Activated CD4-positive, CD25-positive, alpha-beta regulatory T cell (primary cell): ENCODE measurements around the gene ADI1.
"Not testable (repeated sequence)": the region's sequence is repeated elsewhere in the genome, so short reads cannot be mapped to it uniquely, and the experiment has no call there.

Source experiments
- DNase-seq, 4 experiments: peaks; one replicate each; lab custom pipeline; 2025; lab: John Stamatoyannopoulos, UW

ADI1 gene

DNA sequence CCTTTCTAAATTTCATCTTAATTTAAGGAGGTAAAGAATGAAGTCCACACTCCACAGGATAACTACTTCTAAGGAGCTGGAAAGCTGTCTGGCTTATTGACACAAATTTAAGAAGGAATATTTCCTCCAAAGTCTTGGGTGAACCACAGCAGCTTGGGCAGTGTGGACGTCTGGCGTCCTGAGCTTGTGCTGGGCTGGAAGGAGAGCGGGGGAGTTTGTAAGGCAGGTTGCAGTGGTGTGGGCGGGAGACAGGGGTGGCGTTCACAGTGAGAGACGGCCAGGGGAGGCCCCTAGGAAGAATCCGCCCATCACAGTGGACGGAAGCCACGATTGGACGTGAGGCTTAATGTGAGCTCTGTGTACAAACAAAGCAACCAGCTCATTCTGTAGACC is 25.7 kb downstream of the ADI1 start:
- DNase-seq: no peak

DNA sequence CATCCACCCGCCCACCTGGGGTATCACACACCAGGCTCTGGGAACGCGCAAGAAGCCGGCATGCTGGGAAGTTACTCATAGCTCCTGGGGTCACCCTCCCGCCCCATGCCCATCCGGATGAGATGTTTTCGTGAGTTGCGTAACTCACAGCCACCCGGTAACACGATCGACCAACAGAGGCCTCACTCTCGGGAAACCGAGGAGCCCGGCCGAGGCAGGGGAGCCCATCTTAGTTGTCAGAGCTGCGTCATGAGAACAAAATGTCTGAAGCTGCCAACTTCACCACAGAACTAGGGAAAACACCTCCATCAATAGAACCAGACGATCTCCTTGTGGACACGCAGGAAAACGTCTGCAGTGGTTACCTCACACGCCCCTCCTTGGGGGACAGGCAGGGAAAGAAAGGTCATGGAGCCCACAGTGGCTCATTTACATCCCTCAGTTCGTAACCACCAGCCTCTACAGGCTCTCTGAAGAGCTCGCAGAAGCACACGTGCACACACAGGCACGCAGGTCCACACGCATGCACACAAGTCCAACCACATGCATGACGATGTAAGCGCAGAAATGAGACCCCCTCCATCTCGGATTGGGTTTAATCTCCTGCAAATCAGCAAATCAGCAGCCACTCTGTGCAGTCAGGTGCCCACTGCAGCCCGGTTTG is 26.2 kb downstream of the ADI1 start:
- DNase-seq: no peak

DNA sequence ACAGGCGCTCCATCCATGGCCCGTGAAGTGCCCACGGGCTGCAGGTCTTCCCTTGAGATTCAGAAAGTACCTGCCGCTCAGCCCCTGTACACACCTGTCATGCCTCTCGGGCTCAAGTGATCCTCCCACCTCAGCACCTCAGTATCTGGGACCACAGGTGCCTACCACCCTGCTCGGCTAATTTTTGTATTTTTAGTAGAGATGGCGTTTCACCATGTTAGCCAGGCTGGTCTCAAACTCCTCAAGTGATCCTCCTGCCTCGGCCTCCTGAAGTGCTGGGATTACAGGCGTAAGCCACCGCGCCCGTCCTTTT is 26.9 kb downstream of the ADI1 start:
- not testable (repeated sequence) for DNase-seq

DNA sequence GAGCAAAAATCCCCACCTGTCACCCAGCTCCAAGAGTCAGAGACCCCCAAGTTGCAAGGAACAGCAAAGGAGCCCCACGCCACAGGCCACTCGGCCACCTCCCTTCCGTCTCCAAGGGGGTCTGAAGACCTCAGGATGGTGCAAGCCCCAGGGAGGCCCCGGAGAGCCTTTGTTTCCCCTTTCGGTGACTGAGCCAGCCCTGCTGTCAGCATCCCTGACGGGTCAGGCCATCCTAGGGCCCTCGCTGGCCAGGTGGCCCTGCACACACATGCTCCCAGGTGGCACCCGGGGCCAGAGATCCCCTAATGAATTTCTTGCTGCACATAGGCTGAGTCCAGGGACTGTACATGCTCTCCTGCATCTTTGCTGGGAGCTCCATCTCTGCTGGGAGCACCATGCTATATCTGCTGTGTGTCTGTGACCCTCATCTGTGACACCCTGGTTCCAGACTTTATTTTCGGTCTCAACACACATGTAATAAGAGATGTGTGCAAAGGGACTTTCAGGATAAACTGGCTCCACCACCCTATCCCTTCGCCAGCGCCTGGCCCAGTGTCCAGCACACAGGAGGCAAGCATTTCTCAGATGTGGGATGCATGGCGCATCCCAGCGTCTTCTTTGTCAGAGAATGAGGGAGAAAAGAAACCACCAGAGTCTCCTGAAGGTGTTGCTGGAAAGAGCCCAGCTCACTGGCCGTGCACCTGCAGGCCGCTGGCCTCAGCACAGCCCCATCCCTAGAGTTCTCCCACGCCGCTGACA is 27.4 kb downstream of the ADI1 start:
- DNase-seq: no peak

DNA sequence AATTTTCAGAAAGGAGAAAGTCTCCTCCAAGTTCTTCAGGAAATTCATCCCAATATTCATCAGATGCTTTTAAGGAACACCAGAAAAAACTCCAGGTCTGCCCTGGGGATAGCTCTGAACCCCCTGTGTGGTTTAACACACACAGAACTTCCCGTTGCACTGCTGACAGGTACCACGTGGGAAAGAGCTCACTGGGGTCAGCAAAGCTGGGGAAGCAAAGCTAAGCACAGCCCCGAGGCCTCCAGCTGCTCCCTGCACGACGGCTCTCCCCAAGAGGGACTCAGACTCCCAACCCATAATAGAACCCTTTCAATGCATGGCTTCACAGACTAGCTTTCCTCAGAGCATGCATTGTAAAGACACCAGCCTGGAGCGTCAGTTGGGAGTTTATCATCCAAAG is 28.0 kb downstream of the ADI1 start:
- DNase-seq: no peak

DNA sequence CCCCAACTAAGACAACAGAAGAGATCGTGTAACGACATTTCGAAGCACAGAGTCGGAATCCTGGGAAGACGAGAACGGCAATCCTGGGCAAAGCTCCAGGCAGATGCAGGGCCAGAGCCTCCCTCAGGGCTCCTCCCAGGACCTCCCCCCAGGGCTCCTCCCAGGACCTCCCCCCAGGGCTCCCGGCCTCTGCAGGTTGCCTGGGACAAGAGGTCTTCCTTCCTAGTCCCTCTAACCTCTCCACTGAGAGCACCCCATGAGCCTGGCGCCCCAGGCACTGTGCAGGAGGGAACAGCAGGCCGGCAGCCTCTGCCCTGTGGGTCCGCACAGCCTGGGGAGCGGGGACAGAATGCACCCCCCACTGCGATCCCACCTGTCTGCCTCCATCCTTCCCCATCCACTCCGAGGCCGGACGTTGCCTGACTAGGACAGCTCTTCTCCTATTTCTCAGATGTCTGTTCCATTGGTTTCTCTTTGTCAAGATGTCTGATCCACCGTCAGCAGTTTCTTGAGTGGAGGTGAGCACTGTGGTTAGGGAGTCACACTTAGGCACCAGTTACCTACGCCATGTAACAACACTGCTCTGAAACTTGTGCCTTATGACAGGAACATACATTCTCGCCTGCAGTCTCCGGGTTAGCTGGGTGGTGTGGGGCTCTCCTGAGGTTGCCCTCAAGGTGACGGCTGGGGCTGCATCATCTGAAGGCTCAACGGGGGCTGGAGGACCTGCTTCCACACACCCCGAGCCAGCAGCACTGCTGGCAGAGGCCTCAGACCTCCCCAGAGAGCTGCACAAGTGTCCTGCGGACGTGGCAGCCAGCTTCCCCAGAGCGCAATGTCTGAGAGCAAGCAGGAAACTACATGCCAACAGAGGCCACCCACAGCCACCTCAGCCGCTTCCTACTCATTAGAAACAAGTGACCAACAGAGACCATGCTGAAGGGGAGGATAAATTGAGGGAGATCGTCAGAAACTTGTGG is 28.9 kb downstream of the ADI1 start:
- DNase-seq: no peak

DNA sequence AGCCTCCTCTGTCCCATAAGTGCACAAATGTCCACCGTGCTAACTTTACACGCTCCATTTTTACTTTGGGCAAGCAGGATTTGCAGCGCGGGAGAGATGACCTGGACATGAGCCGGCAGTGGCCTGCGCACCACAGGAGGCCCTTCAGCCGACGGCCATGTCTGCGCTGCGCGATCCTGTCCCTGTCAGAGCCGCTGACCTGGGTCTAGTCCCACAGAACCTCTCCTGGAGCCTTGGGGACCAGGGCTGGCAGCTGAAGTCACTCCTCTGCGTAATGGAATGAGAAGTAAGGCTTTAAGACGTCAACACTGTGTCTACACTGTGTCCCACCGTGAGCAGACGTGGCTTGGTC is 29.6 kb downstream of the ADI1 start:
- DNase-seq: no peak

DNA sequence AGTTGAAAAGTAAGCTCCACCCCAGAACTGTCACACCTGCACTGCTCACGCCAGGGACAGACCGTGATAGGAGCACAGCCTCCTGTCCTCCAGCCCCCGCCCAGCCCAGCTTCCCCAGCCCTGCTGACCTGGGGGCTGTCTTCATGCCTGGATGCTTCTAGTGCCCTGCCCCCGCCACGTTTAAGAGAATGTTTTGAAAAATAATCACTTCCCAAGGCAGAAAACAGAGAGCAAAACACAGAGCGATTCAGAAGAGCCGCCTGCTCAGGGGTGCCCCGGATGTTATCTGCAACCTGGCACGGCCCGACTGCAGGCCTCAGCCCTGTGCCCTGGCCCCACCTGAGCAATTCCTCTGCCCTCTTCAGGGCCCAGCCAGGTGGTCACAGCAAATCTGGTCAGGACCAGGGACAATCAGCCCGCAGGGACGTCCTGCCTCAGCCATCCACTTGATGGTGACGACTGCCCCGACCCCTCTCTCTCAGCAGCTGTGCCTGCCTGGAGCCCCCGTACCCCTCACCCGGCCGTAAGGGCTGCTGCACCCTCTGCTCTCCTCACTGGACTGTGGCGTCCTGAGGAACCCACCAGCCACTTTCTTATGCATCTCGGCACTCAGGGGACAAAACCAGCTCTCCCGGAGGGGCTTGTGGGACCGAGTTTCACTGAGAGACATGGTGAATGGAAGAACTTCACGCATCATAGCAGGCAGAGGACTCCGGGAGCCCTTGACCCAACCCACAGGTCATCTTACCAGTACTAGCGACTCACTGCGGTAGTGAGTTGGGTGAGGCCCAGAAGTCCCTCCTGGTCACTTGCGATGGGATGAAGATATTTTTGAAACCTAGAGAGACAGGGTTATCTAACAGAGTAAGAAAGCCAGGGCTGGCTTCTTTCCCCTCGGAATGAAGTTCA is 30.2 kb downstream of the ADI1 start:
- no peak for DNase-seq

DNA sequence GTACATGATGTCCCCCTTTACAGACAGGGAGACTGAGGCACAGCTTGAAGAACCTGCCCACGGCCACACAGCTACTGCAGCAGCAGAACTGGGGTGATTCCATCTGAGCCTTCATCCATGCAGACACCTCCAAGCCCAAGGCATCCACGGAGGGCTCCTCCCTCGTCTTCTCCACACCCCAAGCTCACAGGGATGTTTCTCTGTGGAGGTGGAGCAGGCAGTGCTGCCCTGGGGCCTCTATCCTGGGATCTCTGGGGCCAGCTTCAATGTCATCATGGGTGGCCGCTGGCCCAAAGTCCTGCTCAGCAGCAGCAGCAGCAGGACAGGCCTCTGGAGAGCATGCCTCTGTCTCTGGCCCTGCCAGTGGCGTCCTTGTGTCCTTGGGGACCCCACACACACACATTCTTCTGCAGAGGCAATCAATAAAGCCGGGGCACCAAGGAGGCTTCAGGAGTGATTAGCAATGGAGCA is 31.2 kb downstream of the ADI1 start:
- no peak for DNase-seq

DNA sequence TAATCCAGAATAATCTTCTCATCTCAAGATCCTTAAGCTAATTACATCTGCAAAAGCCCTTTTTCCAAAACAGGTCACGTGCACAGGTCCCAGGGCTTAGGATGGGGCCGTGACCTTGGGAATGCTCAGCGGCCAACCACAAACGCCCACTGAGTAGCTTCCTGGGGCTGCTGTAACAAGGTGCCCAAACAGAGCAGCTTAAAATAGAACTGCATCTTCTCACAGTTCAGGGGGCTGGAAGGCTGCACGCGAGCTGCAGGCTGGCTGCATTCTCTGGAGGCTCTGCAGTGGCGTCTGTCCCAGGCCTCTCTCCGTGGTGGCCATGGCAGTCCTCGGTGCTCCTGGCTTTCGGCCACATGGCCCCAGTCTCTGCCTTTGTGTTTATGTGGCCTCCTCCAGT is 31.9 kb downstream of the ADI1 start:
- DNase-seq: no peak

DNA sequence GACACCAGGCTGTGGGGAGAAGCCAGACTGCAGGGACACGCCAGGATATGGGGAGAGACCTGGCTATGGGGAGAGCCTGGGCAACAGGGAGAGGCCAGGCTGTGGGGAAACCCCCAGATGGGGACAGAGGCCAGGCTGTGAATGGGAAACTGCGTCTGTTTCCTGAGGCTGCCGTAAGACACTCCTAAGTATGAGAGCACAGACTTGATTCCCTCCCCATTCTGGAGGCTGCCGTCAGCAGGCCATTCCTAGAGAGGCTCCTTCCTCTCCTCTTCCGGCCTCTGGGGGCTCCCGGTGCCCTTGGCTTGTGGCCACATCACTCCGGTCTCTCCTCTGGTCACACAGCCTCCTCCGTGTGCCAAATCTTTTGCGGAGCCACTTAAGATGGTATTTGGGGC is 32.3 kb downstream of the ADI1 start:
- DNase-seq: no peak

DNA sequence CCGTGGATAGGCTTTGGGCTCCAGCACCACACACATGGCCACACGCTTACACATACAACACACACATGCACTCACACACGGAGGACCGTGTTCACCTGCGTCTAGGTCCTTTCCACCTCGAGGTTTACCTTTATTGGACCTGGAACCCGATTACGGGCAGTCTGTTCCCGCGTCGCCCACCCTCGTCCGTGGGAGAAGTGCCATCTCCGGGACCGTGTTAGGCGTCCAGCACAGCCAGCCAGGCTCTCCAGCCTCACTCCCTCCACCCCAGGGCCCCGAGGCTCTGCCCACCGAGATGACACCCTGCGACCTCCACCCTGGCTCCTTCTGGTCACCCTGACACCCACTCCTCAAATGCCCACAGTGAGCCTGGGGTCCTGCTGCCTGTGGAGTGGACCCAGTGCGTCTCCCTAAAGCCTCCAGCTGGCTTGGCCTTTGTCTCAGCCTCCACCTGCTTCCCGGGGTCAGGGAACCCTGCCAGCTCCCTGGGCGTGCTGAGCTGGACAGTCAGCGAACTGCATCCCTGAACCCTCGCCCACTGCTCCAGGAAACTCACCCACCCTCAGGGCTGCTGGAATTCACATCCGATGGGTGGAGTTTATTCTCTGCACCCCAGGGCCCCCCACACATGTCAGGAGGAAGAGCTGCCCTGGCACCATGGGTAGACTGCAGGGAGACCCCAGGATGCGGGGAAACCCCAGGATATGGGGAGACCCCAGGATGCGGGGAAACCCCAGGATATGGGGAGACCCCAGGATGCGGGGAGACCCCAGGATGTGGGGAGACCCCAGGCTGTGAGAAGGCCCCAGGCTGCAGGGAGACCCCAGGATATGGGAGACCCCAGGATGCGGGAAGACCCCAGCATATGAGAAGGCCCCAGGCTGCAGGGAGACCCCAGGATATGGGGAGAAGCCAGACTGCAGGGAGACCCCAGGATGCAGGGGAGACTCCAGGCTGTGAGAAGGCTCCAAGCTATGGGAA is 33.0 kb downstream of the ADI1 start:
- DNase-seq: no peak

DNA sequence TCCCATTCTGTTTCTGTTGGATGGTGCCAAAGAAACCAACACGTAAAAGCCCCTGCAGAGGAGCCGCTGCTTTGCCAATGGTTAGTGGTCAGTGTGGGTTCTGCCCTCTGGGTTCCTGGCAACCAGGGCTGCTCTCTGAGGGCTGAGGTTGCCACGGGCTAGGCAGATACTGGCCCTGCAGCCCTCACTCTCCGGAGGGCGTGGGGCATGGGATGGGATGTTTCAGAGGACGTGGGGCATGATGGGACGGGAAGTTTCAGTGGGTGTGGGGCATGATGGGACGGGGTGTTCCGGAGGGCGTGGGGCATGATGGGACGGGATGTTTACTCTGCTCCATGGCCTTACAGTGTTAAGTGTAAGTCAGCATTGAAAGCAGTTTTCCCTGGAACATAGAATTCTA is 34.2 kb downstream of the ADI1 start:
- DNase-seq: no peak

DNA sequence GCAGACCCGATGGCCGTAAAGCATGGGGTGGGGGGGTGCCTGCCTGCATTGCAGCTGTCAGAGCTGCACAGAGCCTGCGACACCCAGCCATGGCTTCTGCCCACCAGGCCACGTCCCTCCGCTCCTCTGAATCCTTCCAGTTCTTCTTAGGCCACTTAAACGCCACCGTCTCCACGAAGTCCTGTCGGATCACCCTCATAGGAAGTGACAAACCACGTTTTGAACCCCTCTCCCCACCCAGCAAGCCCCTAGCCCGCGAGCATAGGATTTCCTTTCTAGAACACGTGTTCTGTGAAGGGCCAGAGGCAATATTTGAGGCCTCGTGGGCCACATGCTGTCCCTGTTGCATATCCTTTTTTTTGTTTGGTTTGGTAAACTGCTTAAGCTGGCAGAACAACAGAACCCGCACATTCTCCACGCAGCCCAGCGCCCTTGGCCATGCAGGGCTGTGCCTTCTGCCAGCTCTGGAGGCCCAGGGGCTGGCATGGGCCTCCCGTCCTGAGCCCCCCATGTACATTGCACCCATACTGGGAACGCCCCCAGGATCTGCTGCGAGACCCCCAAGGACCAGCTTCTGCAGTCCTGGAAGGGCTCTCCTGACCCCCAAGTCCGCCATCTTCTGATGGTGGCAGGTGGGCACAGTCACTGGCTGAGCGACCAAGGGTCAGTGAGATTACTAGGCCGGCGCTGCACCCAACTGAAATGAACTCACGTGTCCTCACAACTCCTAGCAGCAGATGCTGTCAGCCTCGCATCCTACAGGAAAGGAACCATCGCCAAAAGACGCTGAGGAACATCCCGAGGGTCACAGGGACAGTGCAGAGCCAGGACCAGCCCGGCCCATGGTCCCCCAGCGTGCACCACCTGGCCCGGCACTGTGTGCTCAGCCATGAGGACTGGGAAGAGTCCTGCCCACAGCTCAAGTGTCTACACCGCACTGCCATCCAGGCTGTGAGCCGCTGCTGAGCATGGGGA is 35.1 kb downstream of the ADI1 start:
- DNase-seq: no peak

DNA sequence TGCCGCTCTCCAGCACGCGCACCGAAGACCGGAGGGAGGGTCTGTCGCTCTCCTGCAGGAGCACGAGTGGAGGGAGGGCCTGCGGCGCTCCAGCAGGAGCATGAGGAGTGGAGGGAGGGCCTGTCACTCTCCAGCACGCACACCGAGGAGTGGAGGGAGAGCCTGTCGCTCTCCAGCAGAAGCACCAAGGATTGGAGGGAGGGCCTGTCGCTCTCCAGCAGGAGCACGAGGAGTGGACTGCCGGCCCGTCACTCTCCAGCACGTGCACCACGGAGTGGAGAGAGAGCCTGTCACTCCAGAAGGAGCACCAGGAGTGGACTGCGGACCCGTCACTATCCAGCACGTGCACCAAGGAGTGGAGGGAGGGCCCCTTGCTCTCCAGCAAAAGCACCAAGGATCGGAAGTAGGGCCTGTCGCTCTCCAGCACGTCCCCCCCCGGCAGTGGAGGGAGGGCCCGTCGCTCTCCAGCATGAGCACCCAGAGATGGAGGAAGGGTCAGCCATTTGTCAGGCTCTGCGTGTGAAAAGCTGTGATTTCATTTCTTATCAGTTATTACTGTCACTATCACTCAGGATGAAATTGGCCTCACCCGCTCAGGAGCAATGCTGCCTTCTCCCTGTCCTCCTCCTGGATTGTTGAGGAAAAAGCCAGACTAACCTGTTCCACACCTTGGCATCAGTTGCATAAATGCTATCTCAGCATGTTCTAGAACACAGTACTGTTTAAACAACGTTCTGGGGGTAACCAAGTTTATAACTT is 35.9 kb downstream of the ADI1 start:
- DNase-seq: no peak

DNA sequence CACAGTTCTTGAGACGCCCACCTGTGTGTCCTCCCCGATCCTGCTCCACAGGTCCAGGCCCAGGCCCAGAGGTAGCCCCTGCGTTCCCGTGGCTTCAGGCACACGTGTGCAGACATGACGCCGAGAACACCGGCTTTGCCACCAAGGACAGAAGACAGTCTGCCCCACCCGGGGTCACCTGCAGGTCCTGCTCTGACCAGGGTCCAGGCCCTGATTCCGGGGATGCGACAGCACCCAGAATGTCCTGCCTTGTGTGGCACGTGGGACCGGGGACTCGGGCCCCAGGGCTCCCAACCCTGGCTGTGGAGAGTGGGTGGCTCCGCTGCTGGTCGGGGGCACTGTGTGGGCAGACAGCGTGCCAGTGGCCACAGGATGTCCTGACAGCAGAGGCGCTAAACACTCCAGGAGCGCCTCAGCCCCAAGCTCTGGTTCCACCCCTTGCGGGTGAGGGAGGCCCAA is 36.9 kb downstream of the ADI1 start:
- DNase-seq: no peak

DNA sequence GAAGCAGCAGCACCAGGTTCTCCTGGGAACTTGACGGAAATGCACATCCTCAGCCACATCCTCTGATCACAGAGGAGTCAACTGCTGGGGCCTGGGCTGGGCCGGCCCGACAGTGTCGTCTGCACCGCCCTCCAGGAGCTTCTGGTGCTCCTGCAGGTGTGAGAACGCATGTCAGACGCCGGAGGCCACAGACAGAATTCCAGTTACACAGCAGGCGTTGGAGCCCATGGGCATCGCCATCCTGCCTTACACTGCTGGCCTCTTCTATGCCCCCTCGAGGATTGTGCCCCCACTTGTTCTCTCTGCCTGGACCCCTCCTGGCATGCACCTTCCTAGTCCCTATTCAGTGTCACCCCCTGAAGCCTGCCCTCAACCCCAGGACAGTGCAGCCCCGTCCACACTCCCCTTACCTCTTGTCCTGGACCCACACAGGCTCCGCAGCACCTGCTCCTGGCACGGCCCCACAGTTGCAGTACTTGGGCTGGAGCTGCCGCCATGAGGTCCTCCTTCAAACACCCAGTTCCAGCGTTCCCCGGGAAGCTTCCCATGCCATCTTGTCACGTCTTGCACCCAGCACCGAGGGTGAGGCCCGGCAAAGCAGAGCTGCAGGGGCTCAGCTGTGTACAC is 37.5 kb downstream of the ADI1 start:
- no peak for DNase-seq

DNA sequence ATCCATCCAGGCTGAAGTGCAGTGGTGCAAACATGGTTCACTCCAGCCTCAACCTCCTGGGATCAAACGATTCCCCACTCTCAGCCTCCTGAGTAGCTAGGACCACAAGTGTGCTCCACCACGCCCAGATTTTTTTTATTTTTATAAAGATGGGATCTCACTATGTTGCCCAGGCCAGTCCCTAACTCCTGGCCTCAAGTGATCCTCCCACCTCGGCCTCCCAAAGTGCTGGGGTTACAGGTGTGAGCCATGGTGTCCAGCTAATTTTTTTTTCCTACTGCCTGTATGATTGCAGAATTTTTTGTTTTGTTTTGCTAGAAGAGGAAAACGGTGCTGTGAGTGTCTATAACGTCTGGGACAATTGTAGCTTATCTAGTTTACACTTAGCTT is 38.3 kb downstream of the ADI1 start:
- no peak for DNase-seq
